PC-3 (cell line): ENCODE measurements around the gene RGPD3. TPM values are rescaled to one million over a fixed set of nuclear protein-coding genes. Genes with fewer than 3 reads are reported as not detected.
"Not testable (repeated sequence)": the region's sequence is repeated elsewhere in the genome, so short reads cannot be mapped to it uniquely, and the experiment has no call there.

ENCODE experiments used
- ATAC-seq: fragments of 200-7000 bp; cut with Tn5 transposase; 2 replicates; pipeline ENCODE4 v1.9.1; 2020; ENCODE audit warnings: mild to moderate bottlenecking, moderate library complexity
- BruUV-seq: library from RNA; stranded (reverse); fragments of 400-500 nt; replicated peaks from 2 replicates; lab custom pipeline; 2021; lab: Mats Ljungman, UMichigan
- CTCF ChIA-PET: fragments of 300-600 bp; sonication (Branson Sonifier 250); formaldehyde crosslinking; loops from one replicate; lab custom pipeline; 2022; ENCODE audit warnings: antibody characterized with exemption; lab: Charles Lee
- POLR2A ChIA-PET: fragments of 300-600 bp; sonication (Branson Sonifier 250); formaldehyde crosslinking; loops from one replicate; lab custom pipeline; 2022; ENCODE audit warnings: antibody characterized with exemption; ENCODE audit not compliant: unreplicated experiment; lab: Charles Lee
- DNase-seq: peaks from one replicate; pipeline ENCODE4 v3.0.0-alpha.2; 2015
- H2AFZ ChIP-seq: fragments of 300-600 bp; sonication (generic); 2 replicates; pipeline ENCODE4 v1.6.0; 2016; ENCODE audit warnings: antibody characterized with exemption, low read length
- H3F3A ChIP-seq: fragments of 300-600 bp; sonication (generic); one replicate; pipeline ENCODE4 v1.6.0; 2017; ENCODE audit warnings: antibody characterized with exemption, low read length, control low read depth, mild to moderate bottlenecking; ENCODE audit not compliant: unreplicated experiment
- H3K27ac ChIP-seq: fragments of 300-600 bp; sonication (generic); 2 replicates; pipeline ENCODE4 v1.5.1; 2016; ENCODE audit warnings: mild to moderate bottlenecking, low read length
- H3K27me3 ChIP-seq: fragments of 300-600 bp; sonication (generic); 2 replicates; pipeline ENCODE4 v1.6.1; 2016; ENCODE audit warnings: low read length, mixed read lengths
- H3K36me3 ChIP-seq: fragments of 300-600 bp; sonication (generic); 2 replicates; pipeline ENCODE4 v1.6.1; 2016; ENCODE audit warnings: low read depth, mixed run types, low read length, mixed read lengths
- H3K4me1 ChIP-seq: fragments of 300-600 bp; sonication (generic); 2 replicates; pipeline ENCODE4 v1.5.1; 2016; ENCODE audit warnings: low read length; ENCODE audit not compliant: insufficient read depth
- H3K4me2 ChIP-seq: fragments of 300-600 bp; sonication (generic); 2 replicates; pipeline ENCODE4 v1.6.0; 2016; ENCODE audit warnings: low read length
- H3K4me3 ChIP-seq: fragments of 300-600 bp; sonication (generic); 2 replicates; pipeline ENCODE4 v1.5.1; 2016; ENCODE audit warnings: mild to moderate bottlenecking, low read length, mixed read lengths
- H3K79me2 ChIP-seq: fragments of 300-600 bp; sonication (generic); 2 replicates; pipeline ENCODE4 v1.6.1; 2017; ENCODE audit warnings: low read length, mixed read lengths
- H3K9ac ChIP-seq: fragments of 300-600 bp; sonication (generic); 2 replicates; pipeline ENCODE4 v1.6.0; 2016; ENCODE audit warnings: mild to moderate bottlenecking, low read length
- H3K9me2 ChIP-seq: fragments of 300-600 bp; sonication (generic); replicated peaks from 2 replicates; pipeline ENCODE4 v1.6.1; 2016; ENCODE audit warnings: mixed run types, low read length, mixed read lengths
- H3K9me3 ChIP-seq: fragments of 300-600 bp; sonication (generic); 2 replicates; pipeline ENCODE4 v1.6.1; 2016; ENCODE audit warnings: low read length, mixed read lengths
- H4K20me1 ChIP-seq: fragments of 300-600 bp; sonication (generic); 2 replicates; pipeline ENCODE4 v1.6.1; 2016; ENCODE audit warnings: low read length, mixed read lengths
- intact Hi-C: fragments of 100-400 bp; cut with micrococcal nuclease; formaldehyde crosslinking; loops from 2 replicates; pipeline ENCODE4 v1.9.0; 2023
- total RNA-seq: library from RNA; depleted of rRNA; stranded (reverse); fragments of >200 nt; gene quantifications from 2 replicates; pipeline ENCODE4 v1.2.3, GENCODE V29; 2014

RGPD3 gene
- total RNA-seq, 1 experiment from 2014 or later: 0.04 TPM

DNA sequence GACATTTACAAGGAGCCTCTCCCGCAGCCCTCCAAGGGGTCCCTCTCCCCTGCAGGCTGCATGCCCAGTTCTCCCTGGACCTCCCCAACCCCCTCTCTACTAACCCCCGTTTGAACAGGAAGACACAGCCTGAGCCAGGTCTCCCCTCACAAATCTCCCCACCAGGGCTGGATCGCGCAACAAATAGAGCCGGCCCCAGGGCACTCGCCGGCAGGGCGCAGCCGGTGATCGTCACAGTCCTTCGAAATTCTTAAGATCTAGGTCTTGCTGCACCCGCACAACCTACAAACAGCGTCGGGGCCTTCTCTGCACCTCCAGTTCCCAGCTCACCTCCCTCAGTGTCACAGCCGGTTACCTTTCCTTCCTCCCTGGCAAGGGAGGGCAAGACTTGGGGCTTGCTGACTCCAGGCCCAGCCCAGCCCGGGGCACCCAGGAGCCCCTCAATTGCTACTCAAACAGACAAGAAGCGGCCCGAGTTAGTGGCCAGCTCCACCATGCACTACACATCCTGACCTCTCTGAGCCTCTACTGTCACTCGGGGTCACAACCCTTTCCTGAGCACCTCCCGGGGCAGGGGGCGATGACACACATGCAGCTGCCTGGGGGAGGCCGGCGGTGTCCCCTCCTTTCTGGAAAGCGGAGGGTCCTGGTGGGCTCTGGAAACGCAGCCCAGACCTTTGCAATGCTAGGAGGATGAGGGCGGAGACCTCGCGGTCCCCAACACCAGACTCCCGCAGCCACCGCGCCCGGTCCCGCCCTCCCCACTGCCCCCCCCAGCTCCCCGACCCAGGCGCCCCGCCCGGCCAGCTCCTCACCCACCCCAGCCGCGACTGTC lies 18.6 kb upstream of the RGPD3 start, which contains the start of gene CD8B2:
TSS of gene CD8B2 (plus strand) at position 814 of the 835 bp plus-strand sequence. CDS start 63 bp downstream, outside the sequence.
- DNase-seq, H3K9me2 ChIP-seq, H3K27me3 ChIP-seq, H3K79me2 ChIP-seq, POLR2A ChIA-PET, H2AFZ ChIP-seq, H3F3A ChIP-seq, BruUV-seq, H3K27ac ChIP-seq, H3K4me1 ChIP-seq, H4K20me1 ChIP-seq, H3K36me3 ChIP-seq, H3K4me2 ChIP-seq, CTCF ChIA-PET, intact Hi-C loops, ATAC-seq, H3K9me3 ChIP-seq, H3K9ac ChIP-seq, H3K4me3 ChIP-seq: not testable (repeated sequence)

GRCh38 chr2:106479563-106479962 lies 11.3 kb upstream of the RGPD3 start:
- DNase-seq, H3K9me3 ChIP-seq, H3F3A ChIP-seq, ATAC-seq, H3K4me1 ChIP-seq, H3K79me2 ChIP-seq, H3K36me3 ChIP-seq, intact Hi-C loops, H3K4me2 ChIP-seq, CTCF ChIA-PET, BruUV-seq, H3K27ac ChIP-seq, H3K27me3 ChIP-seq, H4K20me1 ChIP-seq, H3K9ac ChIP-seq, H3K4me3 ChIP-seq, H2AFZ ChIP-seq, H3K9me2 ChIP-seq, POLR2A ChIA-PET: not testable (repeated sequence)

DNA sequence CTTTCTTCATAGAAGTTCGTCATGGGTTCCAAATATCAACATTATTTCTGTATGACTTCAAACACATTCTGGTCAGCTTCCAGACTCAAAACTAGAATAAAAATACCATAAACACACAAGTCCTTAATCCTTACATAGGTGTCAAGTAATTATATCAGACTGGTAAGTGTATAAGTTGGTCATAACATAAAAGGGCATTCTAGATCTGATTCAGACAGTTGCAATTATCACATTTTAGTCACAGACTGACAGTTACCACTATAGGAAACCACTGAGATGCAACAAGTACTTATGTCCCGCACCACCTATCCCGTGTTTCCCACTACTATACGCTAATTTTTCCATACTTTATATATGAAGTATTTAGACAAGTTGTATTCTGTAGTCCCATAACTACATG lies 9.4 kb upstream of the RGPD3 start:
- H3K27me3 ChIP-seq, POLR2A ChIA-PET, H3K27ac ChIP-seq, ATAC-seq, H3K4me1 ChIP-seq, H3K79me2 ChIP-seq, H3K9me3 ChIP-seq, H3F3A ChIP-seq, H3K4me3 ChIP-seq, H4K20me1 ChIP-seq, H3K9ac ChIP-seq, H3K9me2 ChIP-seq, DNase-seq, H3K36me3 ChIP-seq, BruUV-seq, intact Hi-C loops, H3K4me2 ChIP-seq, CTCF ChIA-PET, H2AFZ ChIP-seq: not testable (repeated sequence)

DNA sequence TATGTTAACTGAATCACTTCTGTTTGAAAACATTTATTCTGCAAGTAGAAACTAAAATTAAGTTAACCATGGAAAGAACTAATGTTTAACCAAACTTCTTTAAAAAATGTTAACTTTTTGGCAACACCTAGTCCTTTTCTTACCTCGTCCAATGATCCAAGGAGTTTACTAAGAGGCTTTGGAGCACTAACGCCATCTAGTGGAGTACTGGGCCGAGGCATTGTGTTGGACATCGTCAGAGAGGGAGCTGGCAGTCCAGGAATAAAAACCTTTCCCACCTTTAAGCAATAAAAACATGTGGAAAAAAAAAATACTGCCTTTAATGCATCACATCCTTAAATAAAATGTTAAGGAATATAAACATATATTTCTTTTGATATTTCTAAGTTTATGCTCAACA lies 2.4 kb upstream of the RGPD3 start:
- intact Hi-C loops, H3F3A ChIP-seq, H3K27me3 ChIP-seq, H3K9ac ChIP-seq, POLR2A ChIA-PET, H3K4me2 ChIP-seq, H3K79me2 ChIP-seq, DNase-seq, H3K9me2 ChIP-seq, H4K20me1 ChIP-seq, H3K27ac ChIP-seq, H3K36me3 ChIP-seq, BruUV-seq, H3K4me1 ChIP-seq, H3K9me3 ChIP-seq, H2AFZ ChIP-seq, CTCF ChIA-PET, H3K4me3 ChIP-seq: not testable (repeated sequence)
- ATAC-seq: peak; percentile 73

GRCh38 chr2:106467516-106467915 lies 697 bp downstream of the RGPD3 start:
- H3K27me3 ChIP-seq, H3K9ac ChIP-seq, H3K27ac ChIP-seq, H4K20me1 ChIP-seq, CTCF ChIA-PET, POLR2A ChIA-PET, intact Hi-C loops, DNase-seq, ATAC-seq, H3K4me2 ChIP-seq, H3K4me3 ChIP-seq, H3K9me3 ChIP-seq, H3K4me1 ChIP-seq, H3K79me2 ChIP-seq, H2AFZ ChIP-seq, H3K9me2 ChIP-seq, H3F3A ChIP-seq, BruUV-seq, H3K36me3 ChIP-seq: not testable (repeated sequence)
